K562 (cell line): ENCODE data around the gene ZSWIM7. TPM values are rescaled to one million over a fixed set of nuclear protein-coding genes. Genes with fewer than 3 reads are reported as not detected.

Experiments used
- CSDE1 ChIP-seq, 2 experiments: fragments of 450-650 bp; IDR thresholded peaks; 2 replicates each; pipeline ENCODE4 v1.6.1; 2016; ENCODE audit warnings: mild to moderate bottlenecking in 1 of 2
- HIVEP1 ChIP-seq: fragments of 250-450 bp; sonication (Bioruptor Pico); IDR thresholded peaks from 2 replicates; pipeline ENCODE4 v1.4.0; 2020; ENCODE audit warnings: mild to moderate bottlenecking
- SMAD1 ChIP-seq: fragments of 150-350 bp; IDR thresholded peaks from 2 replicates; pipeline ENCODE4 v1.6.1; 2014; ENCODE audit warnings: low read length, low read depth; ENCODE audit not compliant: partially characterized antibody
- ZNF121 ChIP-seq: sonication (generic); formaldehyde crosslinking; conservative IDR thresholded peaks from 2 replicates; pipeline ENCODE4 v1.8.0; 2022; ENCODE audit warnings: missing genetic modification reagents
- ZNF174 ChIP-seq: fragments of 250-450 bp; sonication (Bioruptor Pico); IDR thresholded peaks from 2 replicates; pipeline ENCODE4 v1.4.0; 2020; ENCODE audit warnings: mild to moderate bottlenecking
- polyA plus RNA-seq, 8 experiments: library from polyadenylated mRNA; depleted of rRNA in 4 of 8; stranded (reverse) in 5 of 8; unstranded in 3 of 8; fragments of >200 nt; fragmentation: Nextera tagmentation in 2 of 8; fragmentation: Illumina TruSeq in 1 of 8; extraction: Ambion mirVana in 2 of 8; extraction: Trizol in 1 of 8; gene quantifications; 2 replicates each; pipeline versions ENCODE4 v1.2.1 to v1.2.3, GENCODE V29; 2011 to 2014; ENCODE audit warnings: inconsistent platforms in 1 of 8, missing spikeins in 1 of 8
- total RNA-seq, 7 experiments: library from RNA; depleted of rRNA in 6 of 7; stranded (reverse); fragments of >200 nt in 6 of 7; fragmentation: Illumina TruSeq in 2 of 7; extraction: Trizol in 2 of 7; gene quantifications; 2 replicates each; pipeline versions ENCODE4 v1.2.1 to v1.2.3, GENCODE V29; 2011 to 2021; ENCODE audit warnings: low replicate concordance in 1 of 7
- TF ChIP-seq, protein P1 (sequence below): sonication (generic); formaldehyde crosslinking; IDR thresholded peaks from 2 replicates; pipeline ENCODE4 v1.8.1; 2023; ENCODE audit warnings: mild to moderate bottlenecking, missing genetic modification reagents
- TF ChIP-seq, protein P2 (sequence below), 2 experiments: fragments of 450-650 bp in 1 of 2; sonication (generic) in 1 of 2; formaldehyde crosslinking; conservative IDR thresholded peaks; 2 replicates each; pipeline versions ENCODE4 v1.4.0 to v1.8.1; 2020 to 2022; ENCODE audit warnings: mild to moderate bottlenecking in 1 of 2, missing genetic modification reagents in 1 of 2
- TF ChIP-seq, protein P3 (sequence below): fragments of 450-650 bp; IDR thresholded peaks from 2 replicates; pipeline ENCODE4 v1.6.1; 2014; ENCODE audit warnings: low read depth, mild to moderate bottlenecking, moderate library complexity, borderline replicate concordance
- TF ChIP-seq, protein P4 (sequence below): IDR thresholded peaks from 3 replicates; pipeline ENCODE4 v1.6.1; 2011; ENCODE audit warnings: borderline replicate concordance, mild to moderate bottlenecking; ENCODE audit not compliant: insufficient read length, insufficient read depth

Gene ZSWIM7
- total and polyA plus RNA-seq, 9 of the 15 experiments (the other 6 are each of a cell fraction or from before 2014, with no cell fraction given), result 5.9 to 18.7 (median 9.5) TPM

DNA sequence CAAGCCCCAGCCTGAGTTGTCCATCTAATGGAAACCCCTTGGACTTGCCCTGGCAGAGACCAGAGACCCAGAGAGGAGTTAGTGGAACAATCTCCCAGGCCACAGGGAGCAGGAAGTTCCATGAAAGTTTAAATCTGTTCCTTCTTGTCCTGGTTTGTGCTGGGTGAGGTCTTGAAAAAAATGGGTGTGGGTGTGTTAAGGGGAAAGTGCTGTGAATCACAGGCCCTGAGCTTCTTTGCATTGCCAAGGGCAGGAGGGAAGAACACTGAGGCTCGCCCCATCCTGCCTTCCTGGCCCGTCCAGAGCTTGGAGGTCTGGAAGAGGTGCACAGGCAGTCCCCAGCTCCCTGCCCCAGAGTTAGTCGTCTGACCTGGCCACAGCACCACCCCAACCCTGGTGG lies 52.2 kb downstream of the ZSWIM7 start (continued):
- TF ChIP-seq, protein P1, sequence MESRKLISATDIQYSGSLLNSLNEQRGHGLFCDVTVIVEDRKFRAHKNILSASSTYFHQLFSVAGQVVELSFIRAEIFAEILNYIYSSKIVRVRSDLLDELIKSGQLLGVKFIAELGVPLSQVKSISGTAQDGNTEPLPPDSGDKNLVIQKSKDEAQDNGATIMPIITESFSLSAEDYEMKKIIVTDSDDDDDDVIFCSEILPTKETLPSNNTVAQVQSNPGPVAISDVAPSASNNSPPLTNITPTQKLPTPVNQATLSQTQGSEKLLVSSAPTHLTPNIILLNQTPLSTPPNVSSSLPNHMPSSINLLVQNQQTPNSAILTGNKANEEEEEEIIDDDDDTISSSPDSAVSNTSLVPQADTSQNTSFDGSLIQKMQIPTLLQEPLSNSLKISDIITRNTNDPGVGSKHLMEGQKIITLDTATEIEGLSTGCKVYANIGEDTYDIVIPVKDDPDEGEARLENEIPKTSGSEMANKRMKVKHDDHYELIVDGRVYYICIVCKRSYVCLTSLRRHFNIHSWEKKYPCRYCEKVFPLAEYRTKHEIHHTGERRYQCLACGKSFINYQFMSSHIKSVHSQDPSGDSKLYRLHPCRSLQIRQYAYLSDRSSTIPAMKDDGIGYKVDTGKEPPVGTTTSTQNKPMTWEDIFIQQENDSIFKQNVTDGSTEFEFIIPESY (CRISPR knock-in tag), result no peak
- TF ChIP-seq, protein P2, sequence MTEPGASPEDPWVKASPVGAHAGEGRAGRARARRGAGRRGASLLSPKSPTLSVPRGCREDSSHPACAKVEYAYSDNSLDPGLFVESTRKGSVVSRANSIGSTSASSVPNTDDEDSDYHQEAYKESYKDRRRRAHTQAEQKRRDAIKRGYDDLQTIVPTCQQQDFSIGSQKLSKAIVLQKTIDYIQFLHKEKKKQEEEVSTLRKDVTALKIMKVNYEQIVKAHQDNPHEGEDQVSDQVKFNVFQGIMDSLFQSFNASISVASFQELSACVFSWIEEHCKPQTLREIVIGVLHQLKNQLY (CRISPR knock-in tag; conservative IDR thresholded peaks at IDR 0.05), result no peak
- TF ChIP-seq HIVEP1 (CRISPR knock-in tag), result no peak
- no peak for TF ChIP-seq ZNF121 (CRISPR knock-in tag)
- TF ChIP-seq ZNF174 (CRISPR knock-in tag), result no peak
- no peak for TF ChIP-seq SMAD1
- TF ChIP-seq, protein P3, sequence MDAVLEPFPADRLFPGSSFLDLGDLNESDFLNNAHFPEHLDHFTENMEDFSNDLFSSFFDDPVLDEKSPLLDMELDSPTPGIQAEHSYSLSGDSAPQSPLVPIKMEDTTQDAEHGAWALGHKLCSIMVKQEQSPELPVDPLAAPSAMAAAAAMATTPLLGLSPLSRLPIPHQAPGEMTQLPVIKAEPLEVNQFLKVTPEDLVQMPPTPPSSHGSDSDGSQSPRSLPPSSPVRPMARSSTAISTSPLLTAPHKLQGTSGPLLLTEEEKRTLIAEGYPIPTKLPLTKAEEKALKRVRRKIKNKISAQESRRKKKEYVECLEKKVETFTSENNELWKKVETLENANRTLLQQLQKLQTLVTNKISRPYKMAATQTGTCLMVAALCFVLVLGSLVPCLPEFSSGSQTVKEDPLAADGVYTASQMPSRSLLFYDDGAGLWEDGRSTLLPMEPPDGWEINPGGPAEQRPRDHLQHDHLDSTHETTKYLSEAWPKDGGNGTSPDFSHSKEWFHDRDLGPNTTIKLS, result no peak
- no peak for TF ChIP-seq CSDE1 (IDR thresholded peaks at IDR 0.05)
- TF ChIP-seq, protein P4, sequence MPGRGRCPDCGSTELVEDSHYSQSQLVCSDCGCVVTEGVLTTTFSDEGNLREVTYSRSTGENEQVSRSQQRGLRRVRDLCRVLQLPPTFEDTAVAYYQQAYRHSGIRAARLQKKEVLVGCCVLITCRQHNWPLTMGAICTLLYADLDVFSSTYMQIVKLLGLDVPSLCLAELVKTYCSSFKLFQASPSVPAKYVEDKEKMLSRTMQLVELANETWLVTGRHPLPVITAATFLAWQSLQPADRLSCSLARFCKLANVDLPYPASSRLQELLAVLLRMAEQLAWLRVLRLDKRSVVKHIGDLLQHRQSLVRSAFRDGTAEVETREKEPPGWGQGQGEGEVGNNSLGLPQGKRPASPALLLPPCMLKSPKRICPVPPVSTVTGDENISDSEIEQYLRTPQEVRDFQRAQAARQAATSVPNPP, result no peak
